Measurements from ENCODE around the gene CORO7.
"Not testable (repeated sequence)": the region's sequence is repeated elsewhere in the genome, so short reads cannot be mapped to it uniquely, and the experiment has no call there.

The CORO7 gene

GRCh38 chr16:4349332-4349731 lies 67.1 kb downstream of the CORO7 start:
- DNase-seq: no peak

DNA sequence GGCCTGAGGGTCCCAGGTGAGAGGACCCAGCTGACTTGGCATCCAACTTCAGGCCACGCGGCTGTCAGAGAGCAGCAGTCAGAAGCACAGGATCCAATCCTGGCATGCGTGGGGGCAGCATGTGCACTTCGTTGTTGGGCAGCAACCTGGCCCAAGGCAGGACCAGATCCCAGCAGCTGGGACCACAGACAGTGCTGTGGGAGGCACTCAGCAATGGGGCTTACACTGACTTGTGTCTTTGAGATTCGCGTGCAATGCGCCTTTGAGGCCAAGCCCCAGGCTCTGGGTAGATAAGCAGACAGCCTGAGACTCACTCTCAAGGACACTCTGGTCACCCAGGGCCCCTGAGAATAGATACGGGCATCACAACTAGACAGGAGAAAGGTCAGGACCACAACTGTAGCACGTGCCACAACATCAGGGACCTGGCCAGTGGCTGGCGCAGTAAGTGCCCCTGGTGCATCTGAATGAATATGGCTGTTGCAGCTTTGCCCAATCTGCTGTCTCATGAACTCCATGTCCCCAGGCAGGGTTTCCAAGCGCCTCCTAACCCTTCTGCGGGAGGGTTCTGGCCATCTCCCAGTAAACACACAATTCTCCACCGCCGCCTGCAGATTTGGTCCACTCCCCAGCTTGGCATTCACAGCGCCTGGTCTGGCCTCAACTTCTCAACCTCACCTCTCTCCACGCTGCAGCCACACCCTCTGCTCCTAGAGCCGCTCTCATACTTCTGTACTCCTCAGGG lies 68.5 kb downstream of the CORO7 start:
- DNase-seq: no peak

DNA sequence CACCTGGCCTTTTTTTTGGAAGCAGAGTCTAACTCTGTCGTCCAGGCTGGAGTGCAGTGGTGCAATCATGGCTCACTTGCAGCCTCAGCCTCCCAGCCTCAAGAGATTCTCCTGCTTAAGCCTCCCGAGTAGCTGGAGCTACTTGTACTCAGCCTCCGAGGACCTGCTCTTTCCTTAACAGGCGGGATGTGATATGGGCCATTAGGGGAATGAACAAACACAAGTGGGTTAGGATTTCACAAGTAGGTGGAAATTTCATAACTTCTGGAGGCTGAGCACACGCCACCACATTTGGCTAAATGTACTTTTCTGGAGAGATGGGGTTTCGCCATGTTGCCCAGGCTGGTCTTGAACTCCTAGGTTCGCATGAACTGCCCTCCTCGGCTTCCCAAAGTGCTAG lies 69.4 kb downstream of the CORO7 start:
- DNase-seq: no peak

DNA sequence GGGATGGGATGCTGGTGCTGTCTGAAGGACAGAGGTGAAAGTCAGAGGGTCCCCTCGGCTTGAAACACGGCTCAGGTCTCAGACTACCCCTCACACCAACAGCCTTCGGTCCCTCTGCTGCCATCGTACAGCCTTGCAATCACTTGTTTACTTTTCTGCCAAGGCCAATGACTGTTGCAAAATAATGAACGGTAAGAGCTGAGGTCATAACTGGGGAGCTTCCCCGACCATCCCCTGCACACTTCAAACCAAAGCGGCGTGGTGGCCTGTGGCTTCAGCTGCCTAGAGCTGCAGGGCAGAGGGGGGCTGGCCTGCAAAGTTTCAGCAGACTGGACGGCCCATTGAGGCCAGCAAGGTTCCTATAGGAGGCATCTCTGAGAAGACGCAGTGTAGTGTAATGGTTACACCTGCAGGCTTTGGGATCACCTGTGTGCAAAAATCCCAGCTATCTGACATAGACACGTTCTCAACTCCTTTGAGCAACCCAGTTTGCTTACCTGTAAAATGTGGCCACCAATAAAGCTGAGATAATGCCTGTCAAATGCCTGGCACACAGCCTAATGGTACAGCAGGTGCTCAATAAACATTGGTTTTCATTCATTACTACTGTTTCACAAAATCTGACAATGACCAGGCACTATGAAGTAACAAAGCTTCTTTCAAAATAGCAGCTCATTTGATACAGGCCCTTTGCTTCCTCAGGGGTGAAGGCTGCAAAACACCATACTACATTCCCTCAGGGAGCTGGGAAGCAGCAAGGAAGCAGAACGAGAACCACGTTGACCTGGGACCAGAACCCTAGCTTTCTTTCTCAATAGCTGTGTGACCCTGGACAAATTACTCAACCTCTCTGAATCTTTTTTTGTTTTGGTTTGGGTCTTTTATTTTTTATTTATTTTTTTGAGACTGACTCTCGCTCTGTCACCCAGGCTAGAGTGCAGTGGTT lies 70.3 kb downstream of the CORO7 start:
- no peak for DNase-seq

DNA sequence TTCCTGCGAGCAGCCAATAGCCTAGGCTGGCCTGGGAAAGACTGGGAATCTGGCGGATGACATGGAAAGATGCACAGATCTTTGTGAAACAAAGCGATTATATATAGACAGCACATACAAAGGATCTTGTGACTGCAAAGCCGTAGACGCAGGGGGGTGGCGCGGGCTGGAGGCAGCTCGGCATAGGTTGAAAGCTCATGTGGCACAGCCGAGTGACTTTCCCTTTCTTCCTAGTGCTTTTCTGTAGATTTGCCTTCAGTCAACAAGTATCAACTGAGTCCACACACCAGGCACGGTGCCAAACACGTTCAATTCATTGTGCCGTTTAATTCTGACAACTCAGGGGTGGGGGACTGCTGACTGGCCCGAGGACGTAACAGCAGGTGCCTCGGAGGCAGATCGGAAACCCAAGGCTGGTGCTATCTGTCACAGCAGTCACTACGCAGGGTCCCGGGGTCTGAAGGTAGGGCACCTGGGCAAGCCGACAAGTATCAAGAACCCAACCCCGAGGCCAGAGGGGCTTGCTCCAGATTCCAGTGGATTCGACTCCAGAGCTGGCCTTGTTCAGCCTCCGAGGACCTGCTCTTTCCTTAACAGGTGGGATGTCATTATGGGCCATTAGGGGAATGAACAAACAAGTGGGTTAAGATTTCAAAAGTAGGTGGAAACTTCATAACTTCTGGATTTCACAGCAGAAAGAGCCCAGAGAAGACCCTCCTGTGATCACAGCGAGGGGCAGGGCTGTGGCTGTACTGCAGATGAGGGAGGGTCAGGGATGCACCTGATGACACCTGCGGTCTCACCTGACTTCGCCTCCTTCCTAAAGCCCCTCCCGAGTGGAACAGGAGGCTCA lies 71.2 kb downstream of the CORO7 start:
- DNase-seq: no peak

- DNase-seq: not testable (repeated sequence)
These were observed 72.0 kb downstream of the CORO7 start for GRCh38 chr16:4344300-4344982.

DNA sequence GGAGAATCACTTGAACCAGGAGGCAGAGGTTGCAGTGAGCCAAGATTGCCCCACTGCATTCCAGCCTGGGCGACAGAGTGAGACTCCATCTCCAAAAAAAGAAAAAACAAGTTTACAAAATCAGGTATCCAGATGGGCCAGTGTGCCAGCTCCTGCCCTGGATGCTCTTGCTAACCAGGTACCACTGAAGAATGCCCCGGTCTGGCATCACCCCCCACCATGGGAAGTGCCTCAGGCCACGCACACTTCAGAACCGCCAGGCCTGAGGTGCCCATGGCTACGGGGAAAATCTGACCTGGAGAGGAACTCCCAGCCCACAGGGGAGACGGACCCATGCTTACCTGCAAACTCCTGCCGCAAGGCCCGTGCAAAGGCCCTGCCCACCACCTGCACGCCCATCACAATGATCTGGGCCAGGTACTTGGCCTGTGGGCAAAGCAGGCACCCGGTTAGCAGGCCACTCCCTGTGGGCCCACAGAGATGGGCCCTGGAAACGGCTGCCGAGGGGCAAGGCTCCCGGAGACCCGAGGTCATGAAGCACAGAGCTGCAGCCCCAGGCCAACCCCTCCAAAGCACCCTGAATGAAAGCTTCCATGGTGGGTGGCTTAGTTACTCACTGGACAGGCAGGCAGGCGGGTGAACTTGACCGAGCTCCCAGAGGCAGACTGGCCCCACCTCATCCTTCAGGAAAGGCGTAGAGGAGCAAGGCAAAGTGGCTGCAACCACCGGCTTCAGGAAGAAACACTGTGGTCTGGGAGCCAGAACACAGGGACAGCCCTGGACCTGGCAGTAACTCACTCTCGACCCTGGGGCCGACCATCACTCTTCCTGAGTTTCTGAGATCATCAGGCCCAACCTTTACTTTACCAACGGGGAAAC lies 73.3 kb downstream of the CORO7 start:
- DNase-seq: no peak

GRCh38 chr16:4341250-4341649 lies 75.1 kb downstream of the CORO7 start:
- DNase-seq: no peak

GRCh38 chr16:4340443-4340842 lies 76.0 kb downstream of the CORO7 start:
- DNase-seq: no peak

DNA sequence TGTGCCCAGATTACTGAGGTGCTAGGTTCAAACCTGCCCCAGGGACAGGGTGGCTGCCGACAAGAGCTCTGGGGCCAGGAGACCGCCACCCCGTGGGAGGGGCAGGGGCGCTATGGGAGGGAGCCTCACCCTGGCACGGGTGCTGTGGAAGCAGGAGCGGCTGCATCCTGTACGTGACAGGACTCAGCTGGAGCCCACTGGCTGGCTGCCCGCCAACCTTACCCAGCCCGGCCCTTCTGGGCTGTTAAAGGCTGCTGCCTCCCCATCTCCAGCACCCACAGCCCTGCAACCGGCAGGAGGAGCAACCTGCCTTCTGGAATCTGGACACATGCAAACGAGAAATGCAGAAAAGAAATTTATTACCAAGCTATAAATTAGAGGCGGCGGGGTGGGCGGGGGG lies 76.5 kb downstream of the CORO7 start:
- DNase-seq: no peak

- no peak for DNase-seq
These were observed 76.9 kb downstream of the CORO7 start for GRCh38 chr16:4339455-4339854.

GRCh38 chr16:4338712-4339299 lies 77.6 kb downstream of the CORO7 start:
- DNase-seq: no peak

GRCh38 chr16:4338125-4338582 lies 78.2 kb downstream of the CORO7 start:
- DNase-seq: no peak

- no peak for DNase-seq
These were observed 78.8 kb downstream of the CORO7 start for GRCh38 chr16:4337540-4338088.

GRCh38 chr16:4336701-4337539 lies 79.5 kb downstream of the CORO7 start:
- DNase-seq: no peak

- DNase-seq: no peak
These were observed 81.5 kb downstream of the CORO7 start for GRCh38 chr16:4334724-4335495.

GRCh38 chr16:4333714-4334113 lies 82.7 kb downstream of the CORO7 start:
- DNase-seq: not testable (repeated sequence)

DNA sequence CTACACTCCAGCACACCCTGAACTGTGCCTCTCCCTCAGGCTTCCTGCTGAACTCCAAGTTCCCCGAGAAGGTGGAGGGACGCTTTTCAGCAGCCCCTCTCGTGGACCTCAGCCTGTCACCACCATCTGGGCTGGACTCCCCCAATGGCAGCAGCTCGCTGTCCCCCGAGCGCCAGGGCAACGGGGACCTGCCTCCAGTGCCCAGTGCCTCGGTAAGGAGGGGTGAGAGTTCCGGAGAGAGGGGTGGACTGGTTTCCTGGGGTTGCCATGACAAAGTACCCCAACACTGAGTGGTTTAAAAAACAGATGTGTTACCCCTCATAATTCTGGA lies 83.1 kb downstream of the CORO7 start:
- DNase-seq: no peak
